HL-60/S4 treated with phorbol 12-myristate 13-acetate at 8.2 ng/mL for 4 days and 3 days (cell line): ENCODE results near the gene FOXO1.
"Not testable (repeated sequence)": the region's sequence is repeated elsewhere in the genome, so short reads cannot be mapped to it uniquely, and the experiment has no call there.

Experiments
- in situ Hi-C: fragments of 300-500 bp; cut with MboI; formaldehyde crosslinking; loops from 2 replicates; pipeline ENCODE4 v1.15.0; 2022; ENCODE audit warnings: low sequenced_read_pairs

FOXO1 gene

GRCh38 chr13:40667622-40667978 lies 1.2 kb upstream of the FOXO1 start:
- in situ Hi-C loops = no loop called here

- in situ Hi-C loops = no loop called here
Measured at GRCh38 chr13:40666933-40667621, 636 bp upstream of the FOXO1 start.

DNA sequence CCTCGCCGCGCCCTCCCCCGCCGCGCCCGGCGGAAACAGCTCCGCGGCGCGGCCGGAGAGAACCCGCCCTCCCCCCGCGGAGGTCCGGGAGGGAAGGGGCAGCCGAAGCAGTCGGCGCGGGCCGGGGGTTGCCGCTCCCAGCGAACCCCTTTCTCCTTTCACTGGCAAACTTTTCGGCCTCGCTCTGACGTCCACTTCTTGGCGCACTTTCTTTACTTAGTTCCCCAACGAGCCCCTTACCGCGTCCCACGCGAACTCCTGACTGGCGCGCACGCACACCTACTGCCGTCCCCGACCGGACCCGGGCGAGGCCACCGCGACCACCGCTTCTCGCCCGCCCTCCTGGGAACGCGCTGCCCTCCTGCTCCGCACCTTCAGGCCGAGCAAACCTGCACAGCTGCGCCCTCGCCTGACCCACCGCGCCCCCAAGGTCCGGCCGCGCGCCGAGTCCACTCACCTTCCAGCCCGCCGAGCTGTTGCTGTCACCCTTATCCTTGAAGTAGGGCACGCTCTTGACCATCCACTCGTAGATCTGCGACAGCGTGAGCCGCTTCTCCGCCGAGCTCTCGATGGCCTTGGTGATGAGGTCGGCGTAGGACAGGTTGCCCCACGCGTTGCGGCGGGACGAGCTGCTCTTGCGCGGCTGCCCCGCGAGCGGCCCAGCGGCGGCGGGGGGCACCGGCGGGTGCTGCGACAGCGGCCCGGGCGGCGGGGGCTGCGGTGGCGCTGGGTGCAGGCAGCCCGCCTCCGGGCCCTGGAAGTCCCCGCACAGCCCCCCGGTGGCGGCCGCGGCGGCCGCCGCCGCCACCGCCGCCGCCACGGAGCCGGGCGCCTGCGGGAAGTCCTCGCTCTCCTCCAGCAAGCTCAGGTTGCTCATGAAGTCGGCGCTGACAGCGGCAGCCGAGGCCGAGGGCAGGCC lies 1.1 kb downstream of the FOXO1 start:
- in situ Hi-C loops = no loop called here

GRCh38 chr13:40664350-40665125 lies 1.9 kb downstream of the FOXO1 start:
- in situ Hi-C loops = no loop called here

DNA sequence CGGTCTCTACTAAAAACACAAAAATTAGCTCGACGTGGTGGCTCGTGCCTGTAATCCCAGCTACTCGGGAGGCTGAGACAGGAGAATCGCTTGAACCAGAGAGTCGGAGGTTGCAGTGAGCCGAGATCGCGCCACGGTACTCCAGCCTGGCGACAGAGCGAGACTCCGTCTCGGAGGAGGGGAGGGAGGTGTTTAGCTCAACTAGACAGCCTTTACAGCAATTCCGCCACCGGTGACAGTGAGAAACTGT lies 2.4 kb downstream of the FOXO1 start:
- in situ Hi-C loops = not testable (repeated sequence)

DNA sequence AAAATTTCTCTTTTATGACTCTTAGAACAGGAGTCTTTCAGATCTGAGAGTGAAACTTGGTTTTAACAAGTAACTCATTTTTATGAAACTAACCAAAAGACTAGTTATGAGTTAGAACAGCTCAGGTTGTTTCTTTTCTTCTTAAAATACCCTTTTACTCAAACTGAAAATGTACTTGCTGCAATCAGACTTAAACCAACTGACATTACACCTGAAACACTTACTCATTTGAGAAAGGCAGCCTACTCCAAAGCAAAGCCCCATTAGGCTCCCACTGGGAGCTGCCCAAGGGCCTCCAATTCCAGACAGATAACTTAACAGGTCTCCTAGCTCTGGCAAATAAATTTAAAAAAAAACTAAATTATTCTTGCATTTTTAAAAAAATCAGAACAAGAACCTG lies 3.6 kb downstream of the FOXO1 start:
- in situ Hi-C loops = no loop called here

DNA sequence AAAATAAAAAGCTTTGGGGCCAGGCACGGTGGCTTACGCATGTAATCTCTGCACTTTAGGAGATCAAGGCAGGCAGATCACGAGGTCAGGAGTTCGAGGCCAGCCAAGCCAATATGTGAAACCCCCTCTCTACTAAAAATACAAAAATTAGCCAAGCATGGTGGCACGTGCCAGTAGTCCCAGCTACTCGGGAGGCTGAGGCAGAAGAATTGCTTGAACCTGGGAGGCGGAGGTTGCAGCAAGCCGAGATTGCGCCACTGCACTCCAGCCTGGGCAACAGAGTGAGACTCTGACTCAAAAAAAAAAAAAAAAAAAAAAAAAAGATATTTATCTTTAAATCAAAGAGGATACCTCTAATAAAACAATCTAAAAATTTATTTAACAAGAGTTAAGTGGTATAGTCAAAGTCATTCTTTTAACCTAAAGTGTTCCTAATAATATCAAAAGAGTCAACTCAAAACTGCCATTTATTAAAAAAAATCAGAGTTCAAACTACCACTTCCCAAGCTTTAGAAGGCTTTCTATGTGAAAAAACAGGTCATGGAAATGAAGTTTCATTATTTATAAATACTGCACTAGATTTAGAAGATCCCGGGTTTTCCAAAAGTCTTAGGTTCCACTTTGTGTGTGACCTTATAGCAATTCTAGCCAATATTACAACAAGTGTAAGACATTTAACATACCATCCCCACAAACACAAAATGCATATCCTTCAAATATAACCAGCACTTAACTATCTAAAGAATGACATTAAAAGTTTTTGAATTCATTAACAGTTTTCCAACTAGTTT lies 4.4 kb downstream of the FOXO1 start:
- in situ Hi-C loops = no loop called here

DNA sequence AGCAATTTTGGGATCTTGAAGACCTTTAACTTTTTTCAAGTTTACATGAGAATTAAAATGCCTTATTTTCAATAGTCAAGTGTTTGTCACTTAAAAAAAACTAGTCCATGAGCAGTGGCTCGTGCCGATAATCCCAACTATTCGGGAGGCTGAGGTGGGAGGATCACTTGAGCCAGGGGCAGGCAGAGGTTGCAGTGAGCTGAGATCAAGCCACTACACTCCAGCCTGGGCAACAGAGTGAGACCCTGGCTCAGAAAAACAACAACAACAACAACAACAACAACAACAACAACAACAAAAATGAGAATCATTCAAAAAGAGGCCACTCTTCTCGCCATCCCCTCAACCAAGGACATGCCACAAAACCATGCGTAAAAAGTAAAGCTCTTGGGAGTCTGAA lies 5.7 kb downstream of the FOXO1 start:
- in situ Hi-C loops = no loop called here

DNA sequence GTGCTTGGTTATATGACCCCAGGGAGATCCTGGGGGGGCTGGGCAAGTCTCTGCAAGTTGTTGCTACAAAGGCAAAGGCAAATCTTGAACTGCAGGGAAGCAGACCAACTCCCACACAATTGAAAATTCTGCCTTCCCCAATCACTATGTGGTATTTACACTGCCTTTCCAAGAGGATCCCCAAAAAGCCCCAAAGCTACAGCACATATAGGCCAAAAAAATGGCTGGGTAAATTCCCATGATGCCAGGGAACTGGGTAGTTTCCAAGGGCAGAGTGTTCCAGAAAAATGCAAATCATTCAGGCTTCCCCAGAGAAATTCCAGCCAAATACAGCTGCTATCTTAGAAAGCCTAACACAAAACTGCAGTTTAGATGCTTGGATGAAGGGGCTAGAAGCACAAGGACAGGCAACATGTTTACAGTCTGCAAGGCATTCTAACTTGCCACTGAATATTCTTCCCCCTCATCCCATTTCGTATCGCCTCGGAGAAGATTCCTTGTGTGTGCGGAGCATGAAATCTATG lies 6.2 kb downstream of the FOXO1 start:
- in situ Hi-C loops = no loop called here

- in situ Hi-C loops = no loop called here
Measured at GRCh38 chr13:40657951-40658350, 8.5 kb downstream of the FOXO1 start.

GRCh38 chr13:40657307-40657706 lies 9.1 kb downstream of the FOXO1 start:
- in situ Hi-C loops = no loop called here

DNA sequence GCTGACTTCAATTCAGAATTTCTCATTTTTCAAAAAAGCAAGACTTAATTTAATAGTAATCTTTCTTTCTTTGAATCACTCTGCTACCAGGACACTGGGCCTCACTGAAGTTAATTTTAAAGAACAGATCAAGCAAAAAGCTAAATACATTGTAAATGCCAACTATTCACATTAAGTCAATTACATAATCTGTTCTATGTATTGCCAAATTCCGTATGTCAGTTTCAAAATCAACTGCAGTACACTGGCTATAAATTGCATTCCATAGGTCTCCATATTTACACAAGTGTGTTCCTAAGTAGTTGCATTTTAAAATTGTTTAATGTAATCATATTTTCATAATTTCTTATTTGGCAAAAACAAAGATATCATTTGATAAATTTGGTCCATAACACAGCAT lies 10.1 kb downstream of the FOXO1 start:
- in situ Hi-C loops = no loop called here

- in situ Hi-C loops = no loop called here
Measured at GRCh38 chr13:40653527-40654318, 12.7 kb downstream of the FOXO1 start.

DNA sequence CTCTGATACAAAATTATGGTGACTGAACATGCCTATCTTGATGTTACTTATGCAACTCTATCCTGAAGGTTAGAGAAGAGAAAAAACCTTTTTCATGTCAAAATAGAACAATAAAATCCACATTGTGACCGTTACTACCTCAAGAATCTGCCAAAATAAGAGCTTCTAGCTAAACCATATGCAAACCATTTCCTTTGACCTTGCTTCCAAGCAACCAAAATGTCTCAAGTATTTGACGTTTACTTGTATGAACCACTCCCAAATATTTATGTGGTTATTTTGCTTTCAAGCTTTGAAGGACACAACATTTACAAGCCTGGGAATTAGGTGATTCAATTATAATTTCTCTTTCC lies 13.9 kb downstream of the FOXO1 start:
- in situ Hi-C loops = no loop called here

GRCh38 chr13:40651866-40652587 lies 14.4 kb downstream of the FOXO1 start:
- in situ Hi-C loops = no loop called here

GRCh38 chr13:40648841-40649240 lies 17.6 kb downstream of the FOXO1 start:
- in situ Hi-C loops = no loop called here

DNA sequence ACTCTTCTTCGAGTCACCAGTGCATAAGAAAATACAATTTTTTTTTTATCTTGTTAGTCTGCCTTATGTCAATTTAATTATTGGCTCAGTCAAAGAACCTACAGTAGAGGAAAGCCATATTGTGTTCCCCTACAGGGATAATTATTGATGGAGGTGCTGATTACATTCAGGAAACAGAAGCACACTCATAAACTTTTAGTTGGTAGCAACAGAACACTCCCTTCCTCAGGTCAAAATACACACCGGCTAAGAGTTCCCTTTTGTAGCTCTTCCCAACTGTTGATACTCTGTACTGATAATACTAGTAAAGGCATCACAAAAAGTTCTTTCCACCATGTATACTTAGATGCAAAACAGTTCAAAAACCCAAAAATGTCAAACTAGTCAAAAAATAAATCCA lies 18.4 kb downstream of the FOXO1 start:
- in situ Hi-C loops = no loop called here

DNA sequence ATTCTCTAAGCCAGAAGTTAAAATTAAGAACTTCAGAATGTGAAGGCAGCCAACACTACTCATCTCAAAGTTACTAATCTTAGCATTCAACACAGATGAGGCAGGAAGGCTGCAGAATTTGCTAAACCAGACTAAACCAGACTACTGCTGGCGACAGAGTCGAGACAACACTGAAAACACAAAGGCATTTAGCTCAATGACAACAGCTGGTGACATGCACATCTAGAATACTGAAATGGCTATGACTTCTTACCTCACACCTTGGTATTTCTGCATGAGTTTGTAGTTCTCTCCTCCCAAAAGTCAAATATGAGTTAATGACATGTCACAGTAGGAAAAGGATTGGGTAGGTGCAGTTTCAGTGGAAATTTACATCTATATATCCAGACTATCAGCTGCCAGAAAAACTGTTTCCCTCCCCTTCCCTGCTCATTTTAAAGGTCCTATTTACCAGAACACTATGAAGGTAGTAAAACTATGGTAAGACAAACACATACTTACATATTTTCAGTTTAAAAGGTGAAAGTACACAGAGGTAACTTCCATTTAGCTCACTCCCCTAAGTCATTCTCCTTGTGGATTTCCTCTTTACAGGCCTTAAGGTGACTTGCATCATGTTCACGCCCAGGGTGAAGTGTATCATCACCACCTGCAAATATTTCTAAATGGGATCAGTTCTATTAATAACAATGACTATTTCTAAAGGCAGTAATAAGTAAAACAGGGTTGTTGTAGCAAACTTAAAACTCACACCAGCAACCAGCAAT lies 21.4 kb downstream of the FOXO1 start:
- in situ Hi-C loops = no loop called here
